B cell (primary cell): ENCODE results near the gene MIOS. TPM values are rescaled to one million over a fixed set of nuclear protein-coding genes. Genes with fewer than 3 reads are reported as not detected.

Experiments
- ATAC-seq: fragments of 200-7000 bp; cut with Tn5 transposase; one replicate; pipeline ENCODE4 v1.10.0; 2021; ENCODE audit warnings: low read depth, mild to moderate bottlenecking, moderate number of reproducible peaks, moderate library complexity
- CTCF ChIA-PET: fragments of 350-600 bp; sonication (Branson Sonifier 250); formaldehyde crosslinking; loops from one replicate; lab custom pipeline; 2021; ENCODE audit warnings: antibody characterized with exemption, inconsistent platforms; lab: Charles Lee
- POLR2A ChIA-PET: fragments of 350-600 bp; sonication (Branson Sonifier 250); formaldehyde crosslinking; loops from one replicate; lab custom pipeline; 2021; ENCODE audit warnings: antibody characterized with exemption; lab: Charles Lee
- DNase-seq: peaks from one replicate; pipeline ENCODE4 v3.0.0; 2013
- H2AFZ ChIP-seq: 2 replicates; pipeline ENCODE4 v1.6.1; 2012; ENCODE audit warnings: mild to moderate bottlenecking, low read depth, low read length; ENCODE audit not compliant: insufficient read depth, poor library complexity, severe bottlenecking
- H3K27ac ChIP-seq, 2 donors: 1 replicate in 1 of 2; 2 replicates in 1 of 2; pipeline ENCODE4 v1.5.1; 2012 to 2013; ENCODE audit warnings: low read length in 2 of 2, mild to moderate bottlenecking in 2 of 2, moderate library complexity in 1 of 2
- H3K27me3 ChIP-seq, 4 experiments: fragments of 200-600 bp in 1 of 4; sonication (generic) in 1 of 4; replicated peaks in 1 of 4; 1 replicate in 2 of 4; 2 replicates in 2 of 4; pipeline versions ENCODE4 v1.6.1 to v1.7.0; 2013 to 2016; ENCODE audit warnings: low read length in 3 of 4, mild to moderate bottlenecking in 2 of 4, mixed read lengths in 1 of 4, moderate library complexity in 1 of 4; ENCODE audit not compliant: insufficient read depth in 4 of 4, control insufficient read depth in 3 of 4; ENCODE audit errors: control extremely low read depth in 1 of 4
- H3K36me3 ChIP-seq, 2 experiments: replicated peaks in 1 of 2; 1 replicate in 1 of 2; 2 replicates in 1 of 2; pipeline versions ENCODE4 v1.6.1 to v1.7.1; 2013; ENCODE audit warnings: low read length in 1 of 2; ENCODE audit not compliant: insufficient read depth in 2 of 2, control insufficient read depth in 1 of 2; ENCODE audit errors: control extremely low read depth in 1 of 2, extremely low read depth in 1 of 2
- H3K4me1 ChIP-seq, 2 donors: fragments of 200-600 bp in 1 of 2; sonication (generic) in 1 of 2; 1 replicate in 1 of 2; 2 replicates in 1 of 2; pipeline versions ENCODE4 v1.5.1 to v1.6.1; 2013 to 2017; ENCODE audit warnings: low read length in 2 of 2; ENCODE audit not compliant: control insufficient read depth in 2 of 2, insufficient read depth in 2 of 2
- H3K4me2 ChIP-seq: replicated peaks from 2 replicates; pipeline ENCODE3; 2012; ENCODE audit warnings: mild to moderate bottlenecking, low read depth, low read length; ENCODE audit not compliant: poor library complexity, severe bottlenecking
- H3K4me3 ChIP-seq, 5 experiments: fragments of 200-600 bp in 1 of 5; sonication (generic) in 1 of 5; 1 replicate in 3 of 5; 2 replicates in 2 of 5; pipeline versions ENCODE4 v1.5.1 to v1.7.0; 2011 to 2016; ENCODE audit warnings: low read length in 4 of 5, mild to moderate bottlenecking in 4 of 5, low read depth in 2 of 5, control low read depth in 1 of 5, moderate library complexity in 1 of 5; ENCODE audit not compliant: insufficient read depth in 1 of 5; ENCODE audit errors: control extremely low read depth in 1 of 5, extremely low read depth in 1 of 5
- H3K79me2 ChIP-seq: fragments of 200-600 bp; sonication (generic); one replicate; pipeline ENCODE4 v1.6.0; 2016; ENCODE audit warnings: low read length; ENCODE audit not compliant: control insufficient read depth, insufficient read depth
- H3K9ac ChIP-seq: fragments of 200-600 bp; sonication (generic); 2 replicates; pipeline ENCODE4 v1.6.1; 2017; ENCODE audit warnings: mild to moderate bottlenecking, low read length, moderate library complexity
- H3K9me3 ChIP-seq, 3 donors: one replicate each; pipeline versions ENCODE4 v1.6.1 to v1.7.1; 2013; ENCODE audit warnings: low read length in 2 of 3; ENCODE audit not compliant: control insufficient read depth in 2 of 3, insufficient read depth in 1 of 3; ENCODE audit errors: control extremely low read depth in 1 of 3
- H4K20me1 ChIP-seq: 2 replicates; pipeline ENCODE4 v1.6.0; 2012; ENCODE audit warnings: mild to moderate bottlenecking, low read length; ENCODE audit not compliant: insufficient read depth, control insufficient read depth, poor library complexity, severe bottlenecking
- H3K27ac Mint-ChIP-seq: one replicate; pipeline ENCODE4 v1.8.0; 2021; ENCODE audit warnings: mixed read lengths
- H3K27me3 Mint-ChIP-seq: one replicate; pipeline ENCODE4 v1.8.0; 2021; ENCODE audit warnings: mixed read lengths
- H3K4me1 Mint-ChIP-seq: one replicate; pipeline ENCODE4 v1.8.0; 2021; ENCODE audit warnings: mixed read lengths
- H3K4me3 Mint-ChIP-seq: one replicate; pipeline ENCODE4 v1.8.0; 2021; ENCODE audit warnings: mixed read lengths
- H3K9me3 Mint-ChIP-seq: one replicate; pipeline ENCODE4 v1.8.0; 2022; ENCODE audit warnings: mixed read lengths; ENCODE audit not compliant: insufficient read depth
- CTCF ChIP-seq: fragments of 200-600 bp; IDR thresholded peaks from one replicate; pipeline ENCODE4 v1.8.0; 2022; ENCODE audit warnings: antibody characterized with exemption, mild to moderate bottlenecking
- EZH2 ChIP-seq: IDR thresholded peaks from 2 replicates; pipeline ENCODE4 v1.6.1; 2012; ENCODE audit warnings: borderline replicate concordance, low read depth, mild to moderate bottlenecking, moderate library complexity, low read length; ENCODE audit not compliant: insufficient read depth, poor library complexity, severe bottlenecking
- WGBS: methylation state at CpG from one replicate; pipeline ENCODE4 v1.1.5; 2013; ENCODE audit warnings: missing lambda C conversion rate; ENCODE audit not compliant: insufficient coverage; 5-methylcytosine and 5-hydroxymethylcytosine counted together
- intact Hi-C: fragments of 100-400 bp; cut with micrococcal nuclease; formaldehyde crosslinking; loops from one replicate; pipeline ENCODE4 v1.10.0; 2022
- polyA plus RNA-seq: library from polyadenylated mRNA; depleted of rRNA; stranded (reverse); fragments of >200 nt; gene quantifications from 2 replicates; pipeline ENCODE4 v1.2.3, GENCODE V29; 2012
- total RNA-seq, 2 donors: library from RNA; stranded (reverse); fragments of 120-200 nt in 1 of 2; gene quantifications; 1 replicate in 1 of 2; 2 replicates in 1 of 2; pipeline versions ENCODE4 v1.2.3 to v1.2.4, GENCODE V29; 2013 to 2022

MIOS gene
- total and polyA plus RNA-seq, 2 donors (not counting 1 experiment from before 2014, with no cell fraction given): 28.9 to 50.1 TPM

GRCh38 chr7:7612519-7612918 lies 45.8 kb downstream of the MIOS start:
- Histone ChIP-seq H2AFZ (no peak overlapping the region), H3K4me2 (no peak overlapping the region), H3K79me2 (no peaks in the 10 kb centered on the region), H4K20me1 (no peaks in the 10 kb centered on the region), H3K9ac (no peak overlapping the region), H3K4me3 (no peak overlapping the region), H3K4me1 (peaks cover 0 to 5% of the 10 kb centered on the region in 2 donors), H3K27ac (no peak overlapping the region), H3K27me3 (no peaks in the 10 kb centered on the region), H3K36me3 (peaks cover 8 to 11% of the 10 kb centered on the region in 2 experiments), H3K9me3 (no peaks in the 10 kb centered on the region)
- CTCF ChIA-PET: no interaction called here
- intact Hi-C loops: no loop called here
- no peak for TF ChIP-seq EZH2
- no peak for TF ChIP-seq CTCF
- Mint-ChIP-seq H3K27me3 (no peaks in the 10 kb centered on the region), H3K9me3 (no peaks in the 10 kb centered on the region), H3K4me3 (no peak overlapping the region), H3K27ac (no peak overlapping the region), H3K4me1 (peaks cover 11% of the 10 kb centered on the region)
- ATAC-seq: no peak
- DNase-seq: no peak
- no CpG with 5 or more reads among the region's 1 CpG for WGBS
- POLR2A ChIA-PET: no interaction called here

GRCh38 chr7:7613210-7613609 lies 46.5 kb downstream of the MIOS start:
- H3K4me2 ChIP-seq: no peak overlapping the region
- H3K36me3 ChIP-seq: peaks cover 4 to 7% of the 10 kb centered on the region in 2 experiments
- ChIA-PET POLR2A (no interaction called here), CTCF (no interaction called here)
- Mint-ChIP-seq H3K27ac (no peak overlapping the region), H3K27me3 (no peaks in the 10 kb centered on the region), H3K9me3 (no peaks in the 10 kb centered on the region), H3K4me3 (no peak overlapping the region), H3K4me1 (peaks cover 11% of the 10 kb centered on the region)
- no peaks in the 10 kb centered on the region for H3K27me3 ChIP-seq
- H4K20me1 ChIP-seq: no peaks in the 10 kb centered on the region
- H3K79me2 ChIP-seq: no peaks in the 10 kb centered on the region
- WGBS: no CpG with 5 or more reads among the region's 1 CpG
- H3K4me1 ChIP-seq: peaks cover 0 to 5% of the 10 kb centered on the region in 2 donors
- ATAC-seq (no peak), DNase-seq (no peak)
- no peak for TF ChIP-seq CTCF
- no peak for TF ChIP-seq EZH2
- no peak overlapping the region for H3K4me3 ChIP-seq
- intact Hi-C loops: no loop called here
- no peak overlapping the region for H3K27ac ChIP-seq
- no peak overlapping the region for H2AFZ ChIP-seq
- no peaks in the 10 kb centered on the region for H3K9me3 ChIP-seq
- H3K9ac ChIP-seq: no peak overlapping the region
